COLO668 (cell line): ENCODE measurements around the gene BFSP2.

Experiments
- DNase-seq: peaks from one replicate; lab custom pipeline; 2025; ENCODE audit not compliant: unreplicated experiment; lab: John Stamatoyannopoulos, UW

BFSP2 gene

DNA sequence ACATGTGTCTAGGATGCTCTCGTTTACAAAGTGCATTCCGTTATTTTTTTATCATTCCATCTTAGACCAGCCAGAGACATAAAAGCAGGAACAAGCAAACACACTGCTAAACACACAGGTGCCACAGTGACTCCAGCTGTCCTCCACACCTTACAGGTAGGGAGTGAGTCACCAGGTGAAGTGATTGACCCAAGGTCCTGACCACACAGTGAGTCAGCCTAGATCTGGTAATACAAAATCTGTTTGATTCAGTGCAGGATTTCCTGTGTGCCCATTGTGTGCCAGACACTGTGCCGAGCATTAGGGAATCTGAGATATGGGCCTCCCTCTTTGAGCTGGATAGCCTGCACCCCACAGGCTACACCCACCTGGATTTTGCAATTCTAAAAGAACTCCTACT is 16.7 kb upstream of the BFSP2 start:
- DNase-seq: peak; percentile 38

DNA sequence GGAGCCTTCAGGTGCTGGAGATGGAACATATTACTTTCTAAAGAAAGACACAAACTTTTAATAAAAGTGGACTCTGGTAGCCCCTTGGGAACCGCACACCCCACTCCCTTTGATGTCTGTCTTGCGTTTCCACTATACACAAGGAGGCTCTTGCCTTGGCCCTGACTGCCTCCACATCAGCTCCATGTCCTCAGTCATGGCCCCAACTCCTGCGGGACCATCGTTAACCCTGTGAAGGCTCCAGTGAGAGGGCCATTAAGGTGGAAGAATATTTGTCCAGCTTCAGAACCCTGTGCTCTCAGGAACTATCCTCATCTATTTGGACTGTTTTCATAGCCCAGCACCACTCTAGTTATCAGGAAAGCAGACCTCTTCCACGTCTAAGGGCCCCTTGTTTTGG is 16.1 kb upstream of the BFSP2 start:
- DNase-seq: no peak

DNA sequence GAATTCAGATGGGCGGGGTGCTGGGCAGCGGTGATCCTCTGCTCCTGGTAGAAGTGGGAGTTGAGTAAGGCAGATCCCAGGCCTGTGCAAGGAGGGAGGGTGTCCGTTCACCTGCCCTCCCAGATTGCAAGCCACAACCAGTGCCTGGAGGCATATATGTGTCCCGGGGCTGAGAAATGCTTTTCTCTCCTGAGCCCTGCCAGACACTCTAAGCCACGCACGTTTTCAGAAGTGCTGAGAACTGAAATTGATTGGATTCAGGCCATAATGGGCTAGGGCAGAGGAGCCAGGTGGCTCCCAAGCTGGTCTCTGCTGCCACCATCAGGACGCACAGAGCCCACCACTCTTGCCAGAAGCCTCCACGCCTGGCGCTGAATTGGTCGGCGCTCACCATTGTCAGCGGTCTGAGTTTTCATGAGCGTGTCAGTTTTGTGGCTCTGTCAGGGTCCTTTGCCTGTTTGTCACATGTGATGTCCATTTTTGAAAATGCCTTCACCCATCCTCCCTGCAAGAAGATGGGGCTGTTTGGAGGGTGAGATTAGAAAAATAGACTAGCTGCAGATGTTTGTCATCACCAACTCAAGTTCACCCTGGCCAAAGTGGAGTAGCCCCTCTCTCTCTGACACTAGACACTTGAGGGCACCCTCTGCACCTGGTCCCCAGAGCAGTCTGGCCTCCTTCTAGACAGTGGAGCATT is 15.4 kb upstream of the BFSP2 start:
- DNase-seq: peak; percentile 53

DNA sequence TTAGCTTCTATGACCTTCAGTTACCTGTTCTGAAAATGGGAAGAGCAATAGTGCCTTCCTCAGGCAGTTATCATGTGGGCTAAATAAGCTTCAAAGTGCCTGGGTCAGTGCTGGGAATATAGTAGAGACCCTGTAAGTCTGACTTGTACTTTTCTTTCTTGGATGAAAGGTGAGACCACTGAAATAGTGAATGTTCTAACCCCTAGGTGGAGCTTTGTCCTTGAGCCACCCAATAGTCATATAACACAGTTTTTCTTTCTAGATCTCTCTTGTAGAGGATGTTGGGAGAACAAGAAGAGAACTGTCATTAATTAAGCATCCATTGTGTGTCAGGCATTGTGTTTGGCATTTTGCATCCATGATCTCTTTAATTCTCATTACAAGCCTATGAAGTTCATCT is 13.0 kb upstream of the BFSP2 start:
- no peak for DNase-seq

DNA sequence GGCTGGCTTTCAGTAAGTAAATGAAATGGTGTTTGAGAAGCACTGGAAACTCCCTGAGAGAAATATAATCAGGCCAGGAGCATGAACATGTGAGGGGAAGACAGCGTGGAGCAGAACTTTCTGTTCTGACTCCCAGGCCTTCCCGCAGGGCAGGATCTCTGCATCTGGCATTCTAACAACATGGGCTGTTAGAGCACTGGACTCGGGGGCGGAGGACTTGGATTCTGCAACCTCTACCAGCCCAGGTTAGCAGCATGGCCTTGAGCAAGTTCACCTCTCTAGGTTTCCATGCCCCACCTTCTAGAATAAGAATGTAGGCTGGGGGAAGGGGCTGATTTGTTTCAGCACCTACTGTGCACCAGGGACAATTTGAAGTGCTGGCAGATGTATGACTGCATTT is 12.5 kb upstream of the BFSP2 start:
- no peak for DNase-seq

DNA sequence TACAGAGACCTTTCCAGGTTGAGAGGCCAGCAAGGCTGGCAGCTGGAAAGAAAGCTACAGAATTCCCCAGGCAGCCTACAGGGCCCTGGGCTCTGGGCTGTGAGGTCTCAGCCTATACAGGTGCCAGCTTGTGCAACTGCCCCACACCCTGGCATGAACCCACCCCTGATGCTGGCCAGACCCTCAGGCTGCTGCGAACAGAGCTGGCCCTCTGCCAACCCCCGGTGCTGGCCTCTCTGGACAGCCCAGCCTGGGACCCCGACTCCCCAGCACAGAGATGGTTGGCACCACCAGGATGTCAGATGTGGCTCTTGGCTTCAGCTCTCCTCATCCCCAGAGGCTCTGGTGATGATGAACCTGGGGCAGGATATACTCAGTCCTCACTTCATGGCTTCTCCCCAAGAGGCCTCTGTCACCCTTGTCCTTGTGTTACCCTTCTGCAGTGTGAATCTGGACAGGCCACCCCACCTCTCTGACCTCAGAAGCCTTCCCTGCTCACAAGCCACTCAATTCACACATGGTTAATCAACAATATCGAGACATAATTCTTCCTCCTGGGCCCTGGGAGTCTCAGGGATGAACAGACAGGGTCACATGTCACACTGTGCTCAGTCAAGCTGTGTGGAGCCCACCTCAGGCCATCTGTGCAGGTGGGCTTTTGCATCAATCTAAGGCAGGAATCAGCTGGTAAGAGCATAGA is 11.0 kb upstream of the BFSP2 start:
- DNase-seq: no peak

DNA sequence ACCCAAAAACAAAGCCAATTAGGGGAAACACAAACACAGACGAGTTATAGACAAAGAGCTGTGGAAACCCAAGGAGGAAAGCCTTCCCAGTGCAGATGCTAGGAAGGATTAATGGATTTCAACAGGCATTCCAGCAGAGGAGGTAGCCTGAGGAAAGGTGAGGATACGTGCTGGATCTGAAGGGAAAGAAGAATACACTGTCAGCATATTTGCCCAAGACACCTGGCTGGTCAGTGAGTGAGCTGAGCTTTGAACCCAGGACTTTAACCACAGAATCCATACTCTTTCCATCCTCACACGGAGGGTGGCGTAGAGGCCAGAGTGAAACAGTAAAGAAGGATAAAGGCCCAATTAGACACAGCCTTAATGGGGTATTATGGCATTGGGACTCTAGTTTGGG is 9.1 kb upstream of the BFSP2 start:
- DNase-seq: no peak

DNA sequence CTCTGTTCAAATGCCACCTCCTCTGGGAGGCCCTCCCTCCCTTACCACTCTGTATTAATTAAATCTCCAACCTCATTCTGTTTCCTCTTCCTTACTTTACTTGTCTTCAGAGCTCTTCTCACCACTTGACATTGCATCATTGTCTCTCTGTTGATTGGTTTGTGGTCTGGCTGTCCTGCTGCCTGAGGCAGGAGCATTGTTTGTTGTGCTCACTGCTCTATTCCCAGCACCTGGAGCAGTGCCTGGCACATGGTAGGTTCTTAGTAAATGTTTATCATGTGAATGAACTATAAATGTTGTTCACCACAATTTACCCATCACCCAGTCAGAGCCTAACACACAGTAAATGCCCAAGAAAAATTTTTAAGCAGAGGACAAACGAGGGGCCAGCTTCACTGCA is 6.7 kb upstream of the BFSP2 start:
- no peak for DNase-seq

DNA sequence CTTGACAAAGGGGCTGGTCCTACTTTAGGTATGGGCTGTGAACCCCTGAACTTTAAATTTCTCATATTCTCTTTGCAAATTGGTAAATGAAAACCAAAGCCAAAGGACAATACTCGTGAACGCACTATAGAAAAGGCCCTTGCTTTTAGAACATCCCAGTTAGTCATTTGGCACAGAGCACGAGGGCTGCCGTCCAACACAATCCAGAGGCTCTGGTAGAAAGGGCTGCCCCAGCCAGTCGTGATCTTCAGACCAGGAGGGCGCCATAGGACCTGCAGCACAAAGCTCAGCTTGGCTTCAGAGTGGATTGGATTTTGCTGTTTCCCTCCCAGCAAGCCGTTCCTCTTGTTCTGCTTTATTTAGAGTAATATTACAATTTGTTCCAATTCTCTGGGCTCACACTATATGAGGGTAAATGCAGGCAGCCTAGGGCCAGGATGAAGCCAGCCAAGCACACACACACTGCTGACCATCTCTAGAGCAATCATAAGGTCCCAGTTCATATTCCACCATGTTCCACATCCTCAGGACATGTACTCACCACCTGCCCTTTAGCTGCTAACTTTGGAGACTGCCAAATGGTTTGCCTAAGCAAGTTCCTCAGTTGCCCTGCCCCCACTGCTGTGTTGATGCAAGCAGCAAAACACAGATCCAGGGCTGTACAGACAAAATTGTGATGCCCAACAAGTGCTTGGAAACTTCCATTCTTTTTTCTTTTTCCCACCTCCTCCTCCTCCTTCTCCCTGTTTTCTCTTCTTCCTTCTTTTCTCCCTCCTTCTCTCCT is 6.0 kb upstream of the BFSP2 start:
- no peak for DNase-seq

DNA sequence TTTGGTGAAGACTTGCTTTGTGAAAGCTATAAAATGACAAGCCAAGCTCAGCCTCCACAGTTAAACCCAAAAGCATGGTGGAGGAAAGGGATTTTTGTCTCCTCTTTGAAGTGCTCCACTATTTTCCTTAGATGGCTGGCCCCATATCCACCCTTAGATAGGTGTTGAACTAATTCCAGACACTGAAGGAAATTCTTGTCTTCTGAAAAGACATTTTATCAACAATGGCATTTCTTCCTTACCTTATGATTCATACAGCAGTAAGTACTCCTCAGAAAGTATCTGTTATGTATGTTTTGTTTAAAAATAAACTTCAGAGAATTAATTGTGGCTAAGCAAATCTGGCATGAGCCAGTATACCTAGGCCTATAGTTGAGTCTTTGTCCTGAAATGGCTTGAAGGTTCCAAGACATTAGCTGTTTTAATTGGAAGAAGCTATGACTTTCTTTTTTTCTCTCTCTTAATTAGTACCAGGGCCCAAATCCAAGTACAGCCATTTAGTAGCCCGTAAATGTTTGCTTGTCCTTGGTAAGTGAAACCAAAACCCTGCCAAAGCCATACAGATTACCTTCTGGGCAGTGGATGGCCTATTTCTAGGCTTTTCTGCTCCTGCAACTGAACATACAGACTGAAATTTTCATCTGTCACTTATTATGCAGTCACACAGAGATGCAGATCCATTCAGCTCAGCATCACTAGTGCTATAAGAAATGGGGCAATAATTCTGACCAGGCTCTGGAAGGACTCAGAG is 5.1 kb upstream of the BFSP2 start:
- no peak for DNase-seq

DNA sequence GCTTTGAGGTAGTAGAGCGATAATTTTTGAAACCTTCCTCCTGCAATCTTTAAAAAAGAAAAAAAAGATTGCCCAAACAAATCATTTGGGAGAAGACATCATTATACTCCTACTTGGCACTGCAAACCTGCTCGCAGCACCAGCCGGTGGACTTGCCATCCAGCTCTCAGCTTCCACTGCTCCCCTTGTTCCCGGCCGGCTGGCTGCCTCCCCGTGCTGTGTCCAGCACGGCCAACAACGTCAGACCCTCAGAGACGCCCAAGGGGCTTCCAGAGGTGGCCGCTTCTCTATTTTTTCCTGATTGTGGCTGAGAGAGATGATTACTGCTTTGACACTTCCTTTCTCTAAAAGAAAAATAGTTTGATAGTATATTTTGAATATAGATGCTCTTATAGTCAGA is 3.0 kb upstream of the BFSP2 start:
- DNase-seq: no peak

DNA sequence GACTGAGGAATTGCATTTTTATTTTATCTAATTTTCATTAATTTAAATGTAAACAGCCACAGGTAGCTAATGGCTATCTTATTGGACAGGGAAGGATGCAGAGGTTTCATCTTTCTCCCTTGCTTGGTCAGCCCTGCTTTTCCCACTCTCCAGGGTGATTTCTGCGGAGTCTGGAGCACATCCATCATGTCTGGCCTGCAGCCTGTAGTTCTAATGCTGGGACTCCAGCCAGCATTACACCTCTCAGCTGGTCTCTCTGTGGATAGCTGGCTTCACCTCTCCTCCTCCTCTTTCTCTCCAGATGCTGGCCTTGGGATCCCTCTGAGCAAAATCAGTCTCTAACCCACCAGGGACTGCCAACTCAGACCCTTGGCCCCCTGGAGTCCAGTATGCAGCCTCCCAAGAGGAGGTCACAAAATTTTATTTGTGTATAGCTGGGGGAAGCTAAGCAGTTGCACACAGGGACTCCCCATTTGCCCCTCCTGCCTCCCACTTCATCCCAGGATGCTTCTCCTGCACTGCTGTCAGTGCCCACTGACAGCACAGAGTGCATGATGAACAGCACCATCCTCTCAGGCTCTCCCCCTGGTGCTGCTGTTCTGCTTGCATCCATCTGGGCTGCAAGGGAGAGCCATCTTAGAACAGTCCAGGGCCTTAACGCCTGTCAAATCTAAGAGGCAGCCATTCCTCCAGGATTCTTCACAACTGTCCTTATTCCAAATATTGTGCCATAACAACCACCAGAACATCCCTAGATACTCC is 1.7 kb downstream of the BFSP2 start:
- no peak for DNase-seq

DNA sequence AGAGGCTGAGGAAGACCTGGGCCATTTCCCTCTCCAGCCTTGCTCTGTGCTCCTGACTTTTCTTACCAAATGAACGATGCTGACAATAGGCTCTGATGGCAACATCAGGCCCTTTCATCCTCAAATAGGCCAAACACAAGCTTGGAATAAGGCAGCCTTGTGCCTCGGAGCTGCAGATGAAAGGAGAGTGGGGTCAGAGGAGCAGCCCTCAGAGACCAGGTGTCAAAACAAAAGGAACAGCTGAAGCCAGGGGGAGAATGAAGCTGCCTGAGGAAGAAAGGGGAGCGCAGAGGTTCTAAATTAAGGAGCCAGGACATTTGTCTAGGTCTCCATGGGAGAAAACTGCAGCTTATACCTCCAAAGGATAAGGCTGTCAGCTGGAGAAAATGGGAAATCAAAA is 5.1 kb downstream of the BFSP2 start:
- DNase-seq: no peak

DNA sequence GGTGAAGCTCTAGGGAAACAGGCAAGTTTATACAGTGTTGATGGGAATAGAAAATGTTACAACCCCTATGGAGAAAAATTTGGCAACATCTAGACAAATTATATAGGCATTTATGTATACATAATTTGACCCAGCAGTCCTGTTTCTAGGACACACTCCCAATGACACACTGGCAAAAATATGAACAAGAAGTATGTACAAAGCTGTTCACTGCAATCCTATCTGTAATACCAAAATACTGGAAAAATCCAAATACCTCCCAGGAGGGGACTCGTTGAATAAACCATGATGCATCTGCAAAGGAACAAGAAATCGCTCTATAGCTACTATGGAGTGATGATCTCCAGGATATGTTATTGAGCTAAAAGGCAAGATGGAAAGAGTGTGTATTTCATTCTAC is 8.5 kb downstream of the BFSP2 start:
- DNase-seq: no peak

DNA sequence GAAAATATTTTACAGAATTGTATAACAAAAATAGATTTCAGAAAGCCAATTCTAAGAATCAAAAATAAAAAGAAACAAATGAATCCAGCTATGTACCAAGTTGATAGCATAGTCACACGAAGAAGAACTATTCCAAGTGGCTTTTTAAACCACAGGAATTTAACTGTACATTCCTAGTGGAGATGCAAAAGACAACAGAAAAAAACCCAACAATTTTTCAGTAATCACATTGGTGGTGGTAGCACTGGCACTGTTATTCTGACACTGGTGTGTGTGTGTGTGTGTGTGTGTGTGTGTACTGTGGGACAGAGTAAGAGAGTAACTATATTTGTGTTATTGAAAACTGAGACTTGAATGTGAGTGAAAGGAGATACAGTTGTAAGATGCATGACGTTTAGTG is 9.1 kb downstream of the BFSP2 start:
- no peak for DNase-seq

DNA sequence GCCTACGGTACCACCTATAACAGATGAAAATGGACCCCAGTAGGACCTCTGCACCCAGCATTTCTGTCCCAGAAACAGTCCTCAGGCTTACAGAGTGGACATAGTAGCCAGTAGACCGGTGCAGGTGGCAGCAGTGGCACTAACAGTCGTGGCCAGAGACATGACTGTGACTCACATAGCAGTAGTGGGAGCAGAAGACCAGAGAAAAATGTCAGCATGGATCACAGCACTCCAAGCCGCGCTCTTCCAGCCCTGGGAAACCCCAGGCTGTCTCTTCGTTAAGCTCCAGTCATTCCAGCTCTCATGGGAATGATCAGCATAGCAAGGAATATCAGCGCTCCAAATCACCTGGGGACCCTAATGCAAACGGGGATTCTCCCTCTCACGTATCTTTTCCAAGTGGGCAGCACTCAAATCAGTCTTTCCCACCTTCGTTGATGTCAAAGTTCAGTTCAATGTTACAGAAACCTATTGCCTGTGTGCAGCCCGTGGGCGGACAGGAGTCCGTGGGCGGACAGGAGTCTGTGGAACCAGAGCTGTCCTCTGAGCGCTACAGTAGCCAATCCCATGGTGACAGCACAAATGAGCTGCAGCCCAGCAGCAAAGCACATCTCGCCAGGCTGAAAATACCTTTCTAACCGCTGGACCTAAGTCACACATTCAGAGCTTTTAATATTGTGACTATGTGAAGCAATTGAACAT is 10.5 kb downstream of the BFSP2 start:
- no peak for DNase-seq

DNA sequence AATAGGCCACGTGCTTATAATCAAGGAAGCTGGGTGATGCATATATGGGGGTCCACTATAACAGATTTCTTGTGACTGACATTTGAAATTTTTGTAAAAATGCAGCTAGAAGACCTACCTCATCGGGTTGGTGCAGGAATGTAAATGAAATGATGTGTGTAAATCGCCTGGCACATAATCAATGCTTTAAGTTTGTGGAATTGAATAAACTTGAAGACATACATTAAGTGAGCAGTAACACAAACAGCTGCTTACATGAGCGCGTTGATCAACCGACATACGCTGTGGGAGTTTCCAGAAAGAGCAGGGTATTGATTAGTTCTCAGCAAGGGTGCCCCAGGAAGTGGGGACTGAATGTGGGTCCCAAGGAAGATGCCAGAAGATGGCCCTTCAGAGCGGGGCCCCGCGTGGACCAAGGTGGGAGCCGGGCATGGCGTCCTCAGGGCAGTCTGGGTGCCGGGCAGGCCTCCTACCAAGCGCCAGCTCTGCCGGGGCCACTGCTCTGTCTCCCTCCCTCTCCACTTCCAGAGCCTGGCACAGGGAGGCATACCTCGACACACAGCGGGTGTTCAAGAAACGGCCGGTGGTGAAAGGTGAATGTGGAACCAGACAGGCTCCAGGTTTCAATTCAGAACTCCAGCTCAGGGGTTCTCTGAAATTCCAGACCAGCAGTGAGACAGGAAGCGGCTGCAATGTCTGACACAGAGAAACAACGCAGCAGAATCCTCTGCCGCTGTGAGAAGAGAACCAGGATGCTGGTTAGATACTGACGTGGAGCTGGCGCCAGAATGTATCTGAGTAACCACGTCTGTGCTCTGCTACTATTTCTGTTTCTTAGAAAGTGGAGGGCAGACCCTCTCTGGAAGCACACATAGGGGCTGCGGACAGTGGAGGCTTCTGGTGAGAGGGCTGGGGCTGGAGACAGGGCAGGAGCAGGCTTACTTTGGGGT is 12.6 kb downstream of the BFSP2 start:
- DNase-seq: no peak

DNA sequence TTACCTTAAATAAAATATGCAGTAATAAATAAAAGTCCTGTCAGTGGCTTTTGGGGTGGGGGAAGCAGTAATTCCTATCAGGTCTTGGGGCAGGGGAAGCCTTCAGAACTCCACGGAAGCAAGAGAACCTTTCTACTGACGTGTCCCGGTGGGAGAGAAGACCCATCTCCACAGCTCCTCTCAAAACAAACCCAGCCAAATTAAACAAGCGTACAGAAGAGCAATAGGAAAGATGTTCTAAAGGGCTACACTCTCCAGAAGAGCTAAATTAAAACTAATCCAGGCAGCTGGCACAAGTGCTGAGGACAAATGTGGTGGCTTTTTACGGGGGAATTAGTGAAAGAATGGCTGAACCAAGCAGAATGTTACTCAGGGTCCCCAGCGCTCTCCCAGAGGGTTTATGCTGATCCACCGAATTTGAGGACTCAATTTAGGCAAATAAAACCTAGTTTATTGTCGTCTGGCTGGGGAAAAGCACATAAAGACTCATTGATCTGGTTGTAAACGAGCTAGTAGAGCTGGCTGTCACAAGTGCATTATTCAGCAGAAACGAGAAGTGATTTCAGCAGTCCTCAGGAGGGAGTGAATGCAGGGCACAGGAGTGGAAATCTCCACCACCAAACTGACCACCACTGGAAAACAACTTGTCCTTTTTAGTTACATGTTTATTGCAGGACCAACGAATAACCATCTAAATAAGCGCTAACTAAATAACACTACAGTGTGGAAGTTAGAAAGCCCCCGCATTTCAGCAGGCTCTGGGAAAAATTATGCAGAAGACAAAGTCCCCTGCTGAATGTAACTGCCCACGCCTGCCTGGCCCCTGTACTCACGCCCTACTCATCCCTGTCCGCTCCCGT is 13.5 kb downstream of the BFSP2 start:
- DNase-seq: no peak
